NCI-H1092 (cell line): ENCODE results near the gene MAP3K3.
A peak's percentile ranks its signal among the peaks of the same experiment; 100 is the strongest.
"Not testable (repeated sequence)": the region's sequence is repeated elsewhere in the genome, so short reads cannot be mapped to it uniquely, and the experiment has no call there.

Experiments used
- DNase-seq: peaks from one replicate; lab custom pipeline; 2025; lab: John Stamatoyannopoulos, UW

Gene MAP3K3

DNA sequence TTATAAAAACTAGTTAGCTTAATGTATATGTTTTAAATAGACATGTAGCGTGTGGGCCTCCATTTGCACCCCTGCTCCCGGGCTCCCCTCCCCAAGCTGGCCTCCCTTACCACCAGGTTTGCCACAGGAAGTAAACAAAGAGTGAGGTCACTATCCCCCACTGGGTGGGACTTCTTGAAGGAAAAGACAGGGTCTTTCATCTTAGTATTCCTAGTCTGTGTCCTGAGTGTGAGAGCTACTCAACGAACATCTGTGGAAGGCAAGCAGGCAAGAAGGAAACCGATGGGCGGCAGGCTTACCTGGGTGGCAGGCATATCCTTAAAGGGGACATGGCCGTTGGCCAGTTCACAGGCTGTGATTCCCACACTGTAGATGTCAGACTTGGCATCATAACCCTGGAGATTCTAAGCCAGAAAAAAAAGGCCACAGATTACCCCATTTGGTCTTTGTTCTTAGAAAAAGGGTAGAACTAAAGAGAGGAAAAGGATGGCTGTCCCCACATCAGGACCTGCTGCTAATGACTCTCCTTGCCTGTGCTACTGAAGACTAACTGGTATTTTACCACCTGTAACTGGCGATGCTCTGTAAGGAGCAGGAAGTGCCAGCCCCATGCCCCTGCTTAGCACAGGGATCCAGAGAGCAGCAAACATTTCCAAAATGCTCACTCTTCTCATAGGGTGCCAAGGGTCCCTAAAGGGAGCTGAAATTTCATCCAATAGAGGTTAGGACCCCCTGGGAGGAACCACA lies 84.3 kb downstream of the MAP3K3 start:
- DNase-seq = no peak

- DNase-seq = no peak
These were observed 84.9 kb downstream of the MAP3K3 start for GRCh38 chr17:63707151-63707550.

DNA sequence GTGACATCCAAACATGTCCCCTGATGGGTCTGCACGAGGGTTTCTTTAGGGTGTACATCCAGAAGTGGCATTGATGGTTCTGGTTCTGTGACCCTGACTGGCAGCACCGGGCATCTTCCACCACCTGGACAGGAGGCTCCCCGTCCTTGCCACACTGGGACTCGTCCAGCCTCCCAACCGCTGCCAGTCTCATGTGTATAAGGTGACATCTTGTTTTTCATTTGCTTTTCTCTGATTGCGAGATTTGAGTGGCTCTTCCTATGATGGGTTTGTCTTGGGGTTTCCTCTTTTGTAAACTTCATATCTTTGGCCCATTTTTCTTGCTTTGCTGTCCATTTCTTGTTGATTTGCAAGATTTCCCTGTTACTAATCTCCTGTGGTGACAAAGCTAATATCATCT lies 86.9 kb downstream of the MAP3K3 start:
- no peak for DNase-seq

GRCh38 chr17:63714550-63715277 lies 92.5 kb downstream of the MAP3K3 start:
- DNase-seq = no peak

DNA sequence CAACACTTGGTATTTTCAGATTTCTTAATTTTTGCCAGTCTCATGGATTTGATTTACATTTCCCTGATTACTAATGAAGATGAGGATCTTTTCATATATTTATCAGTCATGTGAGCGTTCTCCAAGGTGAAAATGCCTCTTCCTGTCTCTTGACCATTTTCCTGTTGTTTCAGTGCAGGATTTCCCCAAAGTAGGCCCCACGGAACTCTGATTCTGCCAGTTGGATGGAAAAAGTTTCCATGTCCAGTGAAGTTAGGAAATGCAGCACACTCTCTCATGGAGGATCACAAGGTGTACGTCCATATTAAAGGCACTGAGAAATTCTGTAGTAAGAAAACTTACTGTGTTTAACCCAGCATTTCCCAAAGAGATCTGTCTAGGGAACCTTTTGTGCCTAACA lies 94.2 kb downstream of the MAP3K3 start:
- no peak for DNase-seq

DNA sequence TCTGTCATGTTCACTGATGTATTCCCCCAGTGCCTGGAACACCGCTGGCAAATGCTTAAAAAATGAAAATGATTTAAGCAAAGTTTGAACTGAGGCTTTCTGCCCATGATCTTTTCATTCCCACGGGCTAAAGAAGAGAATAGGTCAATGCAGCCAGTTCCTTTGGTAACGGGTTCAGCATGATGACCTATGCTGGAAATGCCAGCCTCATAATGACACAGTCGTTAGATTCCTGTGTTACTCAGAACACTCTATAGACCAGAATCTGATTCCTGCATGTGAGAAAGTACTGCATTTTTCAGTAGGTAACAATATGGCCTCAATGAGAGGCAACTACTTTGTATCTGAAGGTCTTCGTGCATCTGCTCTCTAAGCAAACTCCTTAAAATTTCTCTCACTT lies 96.8 kb downstream of the MAP3K3 start:
- DNase-seq = no peak

DNA sequence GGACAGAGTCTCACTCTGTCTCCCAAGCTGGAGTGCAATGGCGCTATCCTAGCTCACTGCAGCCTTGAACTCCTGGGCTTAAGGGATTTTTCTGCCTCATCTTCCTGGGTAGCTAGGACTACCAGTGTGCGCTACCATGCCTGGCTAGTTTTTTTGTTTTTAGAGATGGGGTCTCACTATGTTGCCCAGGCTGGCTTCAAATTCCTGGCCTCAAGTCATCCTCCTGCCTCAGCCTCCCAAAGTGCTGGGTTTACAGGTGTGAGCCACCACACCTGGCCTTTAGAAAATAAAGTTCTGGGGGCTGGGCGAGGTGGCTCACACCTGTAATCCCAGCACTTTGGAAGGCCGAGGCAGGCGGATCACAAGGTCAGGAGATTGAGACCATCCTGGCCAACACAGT lies 98.0 kb downstream of the MAP3K3 start:
- not testable (repeated sequence) for DNase-seq

- no peak for DNase-seq
These were observed 100.2 kb downstream of the MAP3K3 start for GRCh38 chr17:63722403-63722802.

- no peak for DNase-seq
These were observed 113.5 kb downstream of the MAP3K3 start for GRCh38 chr17:63735691-63736090.

DNA sequence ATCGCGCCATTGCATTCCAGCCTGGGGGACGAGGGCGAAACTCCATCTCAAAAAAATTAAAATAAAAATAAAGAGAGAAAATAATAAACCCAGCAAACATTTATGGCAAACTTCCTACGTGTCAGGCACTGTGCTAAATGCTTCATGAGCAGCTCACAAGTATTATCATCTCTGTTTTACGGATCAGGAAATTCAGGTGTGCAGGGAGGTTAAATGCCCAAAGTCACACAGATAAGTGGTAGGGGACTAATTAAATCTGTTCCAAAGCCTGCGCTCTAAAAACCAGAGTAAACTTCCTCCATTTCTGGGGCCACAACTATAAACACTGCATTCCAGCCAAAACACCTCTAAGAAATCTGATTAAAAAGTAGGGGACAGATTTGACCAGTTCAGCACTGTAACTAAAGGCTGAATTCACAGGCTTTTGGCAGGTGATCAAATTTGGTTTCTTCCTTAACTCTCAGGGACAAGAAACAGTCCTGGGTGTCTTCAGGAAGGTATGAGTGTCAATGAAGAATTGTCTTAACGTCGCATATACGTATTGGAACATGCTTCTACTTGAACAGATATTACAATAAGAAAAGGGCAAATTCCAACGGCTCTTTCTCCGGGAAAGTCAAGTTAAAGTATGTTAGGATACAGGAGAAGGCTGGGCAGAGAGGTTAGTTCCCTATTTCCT lies 118.4 kb downstream of the MAP3K3 start:
- DNase-seq = no peak

DNA sequence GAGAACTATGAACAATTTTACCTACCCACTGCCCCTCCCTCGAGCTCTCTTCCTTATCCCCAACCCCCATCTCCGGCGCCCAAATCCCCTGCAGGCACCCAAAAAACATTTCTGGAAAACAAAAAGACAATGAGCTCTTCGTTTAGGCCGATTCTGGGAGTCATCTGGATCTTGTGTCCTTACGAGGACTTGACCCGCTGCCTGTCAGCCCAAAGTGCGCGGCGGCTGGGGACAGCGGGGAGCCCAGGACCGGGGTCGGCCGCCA lies 118.9 kb downstream of the MAP3K3 start:
- DNase-seq = no peak

GRCh38 chr17:63741408-63742173 lies 119.4 kb downstream of the MAP3K3 start, which contains the start of gene STRADA:
TSS of gene STRADA (minus strand) at chr17:63741799. CDS start at chr17:63728369, 13,430 bp downstream.
- DNase-seq = peak; percentile 97
